Gastrocnemius medialis (tissue), 4 donors: Measurements from ENCODE around the gene PATJ.

Experiments used
- POLR2A ChIP-seq, 2 donors: fragments of 450-650 bp; IDR thresholded peaks; one replicate each; pipeline ENCODE4 v1.6.1; 2017; ENCODE audit warnings: antibody characterized with exemption in 2 of 2, mild to moderate bottlenecking in 2 of 2, moderate library complexity in 2 of 2
- TF ChIP-seq, protein P1 (sequence below), 5 experiments: fragments of 450-650 bp in 3 of 5; fragments of 200-600 bp in 2 of 5; sonication (generic) in 2 of 5; IDR thresholded peaks in 4 of 5; conservative IDR thresholded peaks in 1 of 5; 1 replicate in 4 of 5; 2 replicates in 1 of 5; pipeline ENCODE4 v1.5.1; 2016 to 2019; ENCODE audit warnings: antibody characterized with exemption in 5 of 5, mild to moderate bottlenecking in 3 of 5, moderate library complexity in 3 of 5

DNA sequence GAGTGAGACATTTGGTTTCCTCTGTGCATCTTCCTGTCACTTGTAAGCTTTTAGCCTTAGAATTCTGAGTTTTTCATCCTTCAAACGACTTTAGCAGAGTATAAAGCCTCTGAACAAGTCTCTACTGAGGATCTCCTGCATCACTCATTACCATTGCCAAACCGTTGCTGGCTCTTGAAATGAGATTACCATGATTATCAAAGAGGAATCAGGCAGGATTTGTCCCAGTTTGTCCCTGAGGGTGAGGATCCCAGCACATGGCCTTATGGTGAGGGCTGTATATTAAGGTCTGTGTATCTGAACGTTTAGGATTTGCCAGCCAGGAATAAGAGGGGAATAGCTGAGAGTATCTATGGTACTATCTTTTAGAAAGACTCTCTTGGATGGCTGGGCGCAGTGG, 282.9 kb downstream of the PATJ start:
- TF ChIP-seq, protein P1, sequence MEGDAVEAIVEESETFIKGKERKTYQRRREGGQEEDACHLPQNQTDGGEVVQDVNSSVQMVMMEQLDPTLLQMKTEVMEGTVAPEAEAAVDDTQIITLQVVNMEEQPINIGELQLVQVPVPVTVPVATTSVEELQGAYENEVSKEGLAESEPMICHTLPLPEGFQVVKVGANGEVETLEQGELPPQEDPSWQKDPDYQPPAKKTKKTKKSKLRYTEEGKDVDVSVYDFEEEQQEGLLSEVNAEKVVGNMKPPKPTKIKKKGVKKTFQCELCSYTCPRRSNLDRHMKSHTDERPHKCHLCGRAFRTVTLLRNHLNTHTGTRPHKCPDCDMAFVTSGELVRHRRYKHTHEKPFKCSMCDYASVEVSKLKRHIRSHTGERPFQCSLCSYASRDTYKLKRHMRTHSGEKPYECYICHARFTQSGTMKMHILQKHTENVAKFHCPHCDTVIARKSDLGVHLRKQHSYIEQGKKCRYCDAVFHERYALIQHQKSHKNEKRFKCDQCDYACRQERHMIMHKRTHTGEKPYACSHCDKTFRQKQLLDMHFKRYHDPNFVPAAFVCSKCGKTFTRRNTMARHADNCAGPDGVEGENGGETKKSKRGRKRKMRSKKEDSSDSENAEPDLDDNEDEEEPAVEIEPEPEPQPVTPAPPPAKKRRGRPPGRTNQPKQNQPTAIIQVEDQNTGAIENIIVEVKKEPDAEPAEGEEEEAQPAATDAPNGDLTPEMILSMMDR (IDR thresholded peaks at IDR 0.05 in 4 of 5, conservative IDR thresholded peaks at IDR 0.05 in 1 of 5): no peak
- TF ChIP-seq POLR2A (IDR thresholded peaks at IDR 0.05): no peak
